CD14-positive monocyte (primary cell): ENCODE results near the gene FOXO3. TPM values are rescaled to one million over a fixed set of nuclear protein-coding genes. Genes with fewer than 3 reads are reported as not detected.

Source experiments
- DNase-seq, 3 donors: peaks; one replicate each; pipeline ENCODE4 v3.0.0-alpha.2; 2011 to 2022
- H2AFZ ChIP-seq: 2 replicates; pipeline ENCODE4 v1.6.0; 2012; ENCODE audit warnings: mild to moderate bottlenecking, low read depth, low read length, inconsistent platforms; ENCODE audit not compliant: insufficient read depth, poor library complexity, severe bottlenecking
- H3K27ac ChIP-seq, 2 donors: 1 replicate in 1 of 2; 2 replicates in 1 of 2; pipeline ENCODE4 v1.5.1; 2012 to 2013; ENCODE audit warnings: low read length in 2 of 2, control low read depth in 1 of 2, inconsistent platforms in 1 of 2, low read depth in 1 of 2, mild to moderate bottlenecking in 1 of 2
- H3K27me3 ChIP-seq, 2 donors: one replicate each; pipeline versions ENCODE4 v1.6.0 to v1.6.1; 2011 to 2013; ENCODE audit warnings: low read length in 2 of 2; ENCODE audit not compliant: control insufficient read depth in 2 of 2, insufficient read depth in 2 of 2
- H3K36me3 ChIP-seq, 2 donors: replicated peaks in 1 of 2; 1 replicate in 1 of 2; 2 replicates in 1 of 2; pipeline versions ENCODE4 v1.5.1 to v1.6.1; 2012 to 2013; ENCODE audit warnings: low read length in 2 of 2, control low read depth in 1 of 2, inconsistent platforms in 1 of 2, mild to moderate bottlenecking in 1 of 2; ENCODE audit not compliant: insufficient read depth in 2 of 2, control insufficient read depth in 1 of 2
- H3K4me1 ChIP-seq, 2 donors: 1 replicate in 1 of 2; 2 replicates in 1 of 2; pipeline versions ENCODE4 v1.5.1 to v1.6.1; 2012 to 2013; ENCODE audit warnings: low read length in 2 of 2, control low read depth in 1 of 2, inconsistent platforms in 1 of 2, mild to moderate bottlenecking in 1 of 2, moderate library complexity in 1 of 2; ENCODE audit not compliant: insufficient read depth in 2 of 2, control insufficient read depth in 1 of 2
- H3K4me2 ChIP-seq: replicated peaks from 2 replicates; pipeline ENCODE3; 2012; ENCODE audit warnings: low read length, moderate library complexity, mild to moderate bottlenecking; ENCODE audit not compliant: poor library complexity, severe bottlenecking; ENCODE audit errors: extremely low read depth
- H3K4me3 ChIP-seq, 3 experiments: fragments of 200-600 bp in 1 of 3; sonication (generic) in 1 of 3; replicated peaks in 1 of 3; 1 replicate in 2 of 3; 2 replicates in 1 of 3; pipeline ENCODE4 v1.5.1; 2011 to 2013; ENCODE audit warnings: low read length in 3 of 3, mild to moderate bottlenecking in 3 of 3, control low read depth in 2 of 3, low read depth in 2 of 3, inconsistent platforms in 1 of 3, moderate library complexity in 1 of 3
- H3K79me2 ChIP-seq: 2 replicates; pipeline ENCODE4 v1.6.0; 2012; ENCODE audit warnings: mild to moderate bottlenecking, control low read depth, inconsistent platforms, low read length, moderate library complexity; ENCODE audit not compliant: insufficient read depth
- H3K9ac ChIP-seq: 2 replicates; pipeline ENCODE4 v1.6.0; 2017; ENCODE audit warnings: low read length, mild to moderate bottlenecking; ENCODE audit not compliant: insufficient read depth, poor library complexity, severe bottlenecking
- H3K9me3 ChIP-seq, 2 donors: replicated peaks in 1 of 2; 1 replicate in 1 of 2; 2 replicates in 1 of 2; pipeline versions ENCODE4 v1.5.1 to v1.6.1; 2012 to 2013; ENCODE audit warnings: low read length in 2 of 2, control low read depth in 1 of 2; ENCODE audit not compliant: control insufficient read depth in 1 of 2, insufficient read depth in 1 of 2
- H4K20me1 ChIP-seq: 2 replicates; pipeline ENCODE4 v1.6.0; 2012; ENCODE audit warnings: mild to moderate bottlenecking, low read length, control low read depth, moderate library complexity; ENCODE audit not compliant: insufficient read depth
- H3K27ac Mint-ChIP-seq, 7 donors: one replicate each; pipeline ENCODE4 v1.8.0; 2020; ENCODE audit warnings: mild to moderate bottlenecking in 7 of 7, mixed read lengths in 7 of 7, moderate library complexity in 6 of 7, inconsistent platforms in 2 of 7
- H3K27me3 Mint-ChIP-seq, 3 donors: one replicate each; pipeline ENCODE4 v1.8.0; 2021 to 2022; ENCODE audit warnings: low read depth in 3 of 3, mild to moderate bottlenecking in 3 of 3, mixed read lengths in 3 of 3, moderate library complexity in 3 of 3, inconsistent platforms in 1 of 3
- H3K36me3 Mint-ChIP-seq, 2 donors: one replicate each; pipeline ENCODE4 v1.8.0; 2020; ENCODE audit warnings: mixed read lengths in 2 of 2, inconsistent platforms in 1 of 2, mild to moderate bottlenecking in 1 of 2
- H3K4me1 Mint-ChIP-seq: one replicate; pipeline ENCODE4 v1.8.0; 2020; ENCODE audit warnings: mild to moderate bottlenecking, mixed read lengths
- H3K4me3 Mint-ChIP-seq, 2 donors: one replicate each; pipeline ENCODE4 v1.8.0; 2020; ENCODE audit warnings: mild to moderate bottlenecking in 2 of 2, mixed read lengths in 2 of 2, moderate library complexity in 1 of 2
- H3K9me3 Mint-ChIP-seq, 7 donors: one replicate each; pipeline ENCODE4 v1.8.0; 2020 to 2022; ENCODE audit warnings: mixed read lengths in 7 of 7, mild to moderate bottlenecking in 6 of 7, moderate library complexity in 6 of 7, inconsistent platforms in 2 of 7
- CTCF ChIP-seq: fragments of 200-600 bp; IDR thresholded peaks from one replicate; pipeline ENCODE4 v1.8.0; 2022; ENCODE audit warnings: antibody characterized with exemption, mild to moderate bottlenecking
- WGBS: methylation state at CpG from one replicate; pipeline ENCODE4 v1.1.5; 2013; ENCODE audit warnings: missing lambda C conversion rate; ENCODE audit not compliant: insufficient coverage; 5-methylcytosine and 5-hydroxymethylcytosine counted together
- intact Hi-C, 2 donors: fragments of 100-400 bp; cut with micrococcal nuclease; formaldehyde crosslinking; loops; one replicate each; pipeline versions ENCODE4 v1.15.0 to v1.15.1; 2023
- polyA plus RNA-seq, 3 donors: library from polyadenylated mRNA; depleted of rRNA in 1 of 3; unstranded in 2 of 3; stranded (reverse) in 1 of 3; fragments of 300-500 nt in 2 of 3; fragments of >200 nt in 1 of 3; fragmentation: Illumina TruSeq in 2 of 3; gene quantifications; 1 replicate in 2 of 3; 2 replicates in 1 of 3; pipeline ENCODE4 v1.2.3, GENCODE V29; 2012 to 2021

The FOXO3 gene
- polyA plus RNA-seq, 3 donors, result 15.4 to 23.2 (median 17.5) TPM

DNA sequence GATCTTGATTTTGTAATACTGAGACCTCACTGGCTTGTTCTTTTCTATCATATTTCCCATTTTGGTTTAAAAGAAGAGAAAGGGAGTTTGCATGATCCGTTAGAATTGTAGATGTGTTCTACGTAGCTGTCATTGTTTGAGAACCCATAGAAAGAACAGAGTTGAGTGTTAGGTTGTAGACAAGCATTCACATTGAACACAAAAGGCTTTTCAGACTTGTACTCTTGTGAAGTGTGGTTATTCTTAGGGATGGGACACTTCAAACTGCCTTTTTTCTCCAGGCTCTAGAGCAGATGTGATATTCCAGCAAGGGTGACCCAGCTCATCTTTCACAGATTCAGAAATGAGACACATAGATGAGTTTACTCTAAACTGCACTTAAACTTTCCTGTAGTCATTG is 19.9 kb downstream of the FOXO3 start:
- peaks cover 78% of the 10 kb centered on the region for H3K4me1 Mint-ChIP-seq
- peak overlapping the region; percentile 84 to 94 (median 89) for H3K27ac Mint-ChIP-seq
- peak overlapping the region; percentile 47 for H3K4me2 ChIP-seq

DNA sequence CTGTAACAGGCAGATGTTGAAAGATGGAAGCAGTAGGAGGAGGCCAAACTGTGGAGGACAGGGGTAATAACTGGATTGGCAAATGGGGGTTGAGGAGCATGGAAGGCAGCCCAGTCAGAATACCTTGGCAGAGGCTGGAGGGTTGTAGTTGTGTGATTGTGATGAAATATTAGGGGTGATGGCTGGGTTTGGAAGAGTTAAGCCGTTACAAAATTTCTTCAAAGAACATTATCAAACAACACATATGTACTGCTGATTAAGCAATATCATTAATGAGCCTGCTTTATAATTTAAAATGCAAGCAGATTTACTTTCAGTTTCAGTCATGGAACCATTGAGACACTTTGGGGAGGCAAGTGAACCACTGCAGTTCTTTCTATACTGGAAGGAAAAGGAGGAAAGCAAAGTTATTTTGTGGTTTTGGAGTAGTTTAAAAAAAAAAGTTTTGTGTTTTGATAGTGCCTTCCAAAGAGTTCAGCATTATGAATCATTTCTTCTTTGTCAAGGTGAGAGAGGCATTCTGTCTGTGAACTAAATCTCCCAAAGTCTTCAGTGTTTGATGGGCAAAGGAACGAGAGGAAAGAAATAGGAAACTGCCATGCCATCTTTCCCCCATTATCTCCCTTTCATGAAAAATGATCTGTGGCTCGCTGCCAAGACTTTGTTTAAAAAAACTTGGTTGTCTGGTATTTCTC is 20.7 kb downstream of the FOXO3 start:
- Histone ChIP-seq H3K9me3 (no peaks in the 10 kb centered on the region), H3K27me3 (no peaks in the 10 kb centered on the region), H3K4me1 (peaks cover 36 to 41% of the 10 kb centered on the region in 2 donors), H4K20me1 (peaks cover 98% of the 10 kb centered on the region), H3K4me2 (peak overlapping the region; percentile 47), H3K9ac (no peak overlapping the region), H2AFZ (no peak overlapping the region), H3K79me2 (peaks cover 91% of the 10 kb centered on the region), H3K27ac (peak overlapping the region; percentile 15 to 71), H3K36me3 (peaks cover 0 to 20% of the 10 kb centered on the region in 2 donors), H3K4me3 (peak overlapping the region in 1 of 3 experiments; percentile 46)
- intact Hi-C loops, result no loop called here
- peak in 2 of 3 donors; percentile 68 to 69 for DNase-seq
- H3K9me3 Mint-ChIP-seq, result no peaks in the 10 kb centered on the region
- peaks cover 0 to 3% (median under 1%) of the 10 kb centered on the region in 3 donors for H3K27me3 Mint-ChIP-seq
- H3K4me3 Mint-ChIP-seq, result peak overlapping the region; percentile 48 to 70
- peaks cover 27 to 36% of the 10 kb centered on the region in 2 donors for H3K36me3 Mint-ChIP-seq
- peak overlapping the region; percentile 84 to 94 (median 89) for H3K27ac Mint-ChIP-seq
- H3K4me1 Mint-ChIP-seq, result peaks cover 77% of the 10 kb centered on the region
- WGBS, result no CpG with 5 or more reads among the region's 3 CpGs
- TF ChIP-seq CTCF, result no peak

More for the DNA sequence above, 19.9 kb downstream of the FOXO3 start:
- Histone ChIP-seq H3K36me3 (peaks cover 0 to 20% of the 10 kb centered on the region in 2 donors), H3K9ac (no peak overlapping the region), H2AFZ (no peak overlapping the region), H4K20me1 (peaks cover 98% of the 10 kb centered on the region), H3K27ac (peak overlapping the region in 1 of 2 donors; percentile 71), H3K27me3 (no peaks in the 10 kb centered on the region), H3K4me3 (peak overlapping the region in 1 of 3 experiments; percentile 46), H3K9me3 (no peaks in the 10 kb centered on the region), H3K79me2 (peaks cover 90% of the 10 kb centered on the region), H3K4me1 (peaks cover 43 to 48% of the 10 kb centered on the region in 2 donors)
- Mint-ChIP-seq H3K4me3 (peak overlapping the region; percentile 44 to 48), H3K9me3 (no peaks in the 10 kb centered on the region), H3K36me3 (peaks cover 26 to 32% of the 10 kb centered on the region in 2 donors), H3K27me3 (peaks cover 0 to 3% (median 0%) of the 10 kb centered on the region in 3 donors)
- WGBS, result no CpG with 5 or more reads among the region's 2 CpGs
- DNase-seq, result no peak
- no peak for TF ChIP-seq CTCF
- intact Hi-C loops, result no loop called here
